HepG2 (cell line): ENCODE data around the gene HMGCS2. TPM values are rescaled to one million over a fixed set of nuclear protein-coding genes. Genes with fewer than 3 reads are reported as not detected.

ENCODE experiments used
- ATAC-seq: fragments of 200-7000 bp; cut with Tn5 transposase; 3 replicates; pipeline ENCODE4 v1.9.1; 2020; ENCODE audit warnings: mild to moderate bottlenecking, moderate library complexity
- BruUV-seq: library from RNA; stranded (reverse); fragments of 400-500 nt; replicated peaks from 2 replicates; lab custom pipeline; 2021; lab: Mats Ljungman, UMichigan
- CTCF ChIA-PET: fragments of 300-600 bp; formaldehyde crosslinking; extraction: SDS; loops from one replicate; lab custom pipeline; 2021; ENCODE audit warnings: low total read pairs, inconsistent platforms, low intra/inter-chr PET ratio; lab: Yijun Ruan, JAX
- POLR2A ChIA-PET: fragments of 350-600 bp; sonication (Branson Sonifier 250); formaldehyde crosslinking; loops from one replicate; lab custom pipeline; 2020; ENCODE audit warnings: antibody characterized with exemption, inconsistent platforms; lab: Yijun Ruan, JAX
- DNase-seq: peaks from one replicate; pipeline ENCODE4 v3.0.0-alpha.2; 2015; ENCODE audit warnings: low spot score
- FAIRE-seq: peaks from 3 replicates; lab custom pipeline; 2011; peaks lifted over from hg19 to GRCh38; lab: Jason Lieb, UNC
- H2AFZ ChIP-seq: one replicate; pipeline ENCODE4 v1.6.1; 2011; ENCODE audit warnings: low read length, inconsistent platforms
- H3K27ac ChIP-seq: fragments of 300-600 bp; 3 replicates; pipeline ENCODE4 v1.8.0; 2011; ENCODE audit warnings: mixed run types, mild to moderate bottlenecking, mixed read lengths, low read length, inconsistent platforms; ENCODE audit not compliant: insufficient read depth; ENCODE audit errors: extremely low read length
- H3K27me3 ChIP-seq, 2 experiments: fragments of 200-600 bp in 1 of 2; 2 replicates in 1 of 2; 3 replicates in 1 of 2; pipeline versions ENCODE4 v1.6.0 to v1.8.0; 2011; ENCODE audit warnings: low read length in 2 of 2, mild to moderate bottlenecking in 2 of 2, moderate library complexity in 2 of 2, inconsistent platforms in 1 of 2; ENCODE audit not compliant: insufficient read depth in 2 of 2, control insufficient read depth in 1 of 2
- H3K36me3 ChIP-seq, 2 experiments: fragments of 200-600 bp in 1 of 2; replicated peaks in 1 of 2; 2 replicates in 1 of 2; 3 replicates in 1 of 2; pipeline versions ENCODE4 v1.5.1 to v1.8.0; 2011; ENCODE audit warnings: low read length in 2 of 2, inconsistent platforms in 1 of 2; ENCODE audit not compliant: insufficient read depth in 2 of 2, control insufficient read depth in 1 of 2
- H3K4me1 ChIP-seq: 2 replicates; pipeline ENCODE4 v1.5.1; 2012; ENCODE audit warnings: low read length, inconsistent platforms; ENCODE audit not compliant: insufficient read depth
- H3K4me2 ChIP-seq: 2 replicates; pipeline ENCODE4 v1.6.0; 2011; ENCODE audit warnings: low read depth, low read length, inconsistent platforms
- H3K4me3 ChIP-seq, 3 experiments: fragments of 200-600 bp in 1 of 3; sonication (generic), shearing (Covaris generic) in 1 of 3; replicated peaks in 1 of 3; 2 replicates each; pipeline ENCODE4 v1.5.1; 2011 to 2016; ENCODE audit warnings: low read length in 3 of 3, inconsistent platforms in 2 of 3, low read depth in 2 of 3, mild to moderate bottlenecking in 2 of 3, control low read depth in 1 of 3, mixed read lengths in 1 of 3; ENCODE audit not compliant: insufficient read depth in 1 of 3
- H3K79me2 ChIP-seq: one replicate; pipeline ENCODE4 v1.6.1; 2011; ENCODE audit warnings: low read length, inconsistent platforms; ENCODE audit not compliant: insufficient read depth
- H3K9ac ChIP-seq: 2 replicates; pipeline ENCODE4 v1.6.0; 2011; ENCODE audit warnings: mild to moderate bottlenecking, low read depth, low read length, inconsistent platforms; ENCODE audit not compliant: insufficient read depth
- H3K9me3 ChIP-seq: 2 replicates; pipeline ENCODE4 v1.5.1; 2012; ENCODE audit warnings: mild to moderate bottlenecking, low read length
- H4K20me1 ChIP-seq: 2 replicates; pipeline ENCODE4 v1.6.0; 2011; ENCODE audit warnings: inconsistent platforms, mild to moderate bottlenecking, low read length, moderate library complexity; ENCODE audit not compliant: insufficient read depth
- CBX5 ChIP-seq: sonication (generic); formaldehyde crosslinking; IDR thresholded peaks from 2 replicates; pipeline ENCODE4 v1.4.0; 2020; ENCODE audit warnings: missing genetic modification reagents, borderline replicate concordance
- CTCF ChIP-seq: sonication (generic); formaldehyde crosslinking; IDR thresholded peaks from 2 replicates; pipeline ENCODE4 v1.5.0; 2020; ENCODE audit warnings: mild to moderate bottlenecking, missing genetic modification reagents, moderate library complexity
- EP300 ChIP-seq, 3 experiments: sonication (generic) in 1 of 3; formaldehyde crosslinking in 1 of 3; IDR thresholded peaks; 2 replicates each; pipeline versions ENCODE4 v1.5.1 to v1.6.1; 2011 to 2020; ENCODE audit warnings: low read depth in 2 of 3, low read length in 2 of 3, borderline replicate concordance in 1 of 3, improper control_type of control experiment in 1 of 3, mild to moderate bottlenecking in 1 of 3, missing genetic modification reagents in 1 of 3, moderate library complexity in 1 of 3
- SMC3 ChIP-seq: IDR thresholded peaks from 2 replicates; pipeline ENCODE4 v1.6.1; 2011; ENCODE audit warnings: low read length, improper control_type of control experiment
- STAG1 ChIP-seq: sonication (generic); formaldehyde crosslinking; IDR thresholded peaks from 2 replicates; pipeline ENCODE4 v1.4.0; 2020; ENCODE audit warnings: missing genetic modification reagents
- TARDBP ChIP-seq: sonication (generic); formaldehyde crosslinking; IDR thresholded peaks from 2 replicates; pipeline ENCODE4 v1.8.0; 2022; ENCODE audit warnings: mild to moderate bottlenecking, missing genetic modification reagents
- U2AF2 ChIP-seq: fragments of 200-400 bp; formaldehyde crosslinking; IDR thresholded peaks from 2 replicates; pipeline ENCODE4 v1.6.1; 2017; ENCODE audit warnings: low read depth, mild to moderate bottlenecking, low read length
- ZNF652 ChIP-seq: IDR thresholded peaks from 2 replicates; pipeline ENCODE4 v1.6.1; 2016; ENCODE audit warnings: low read depth, borderline replicate concordance
- WGBS: methylation state at CpG from one replicate; pipeline ENCODE4 v1.1.6; 2017; ENCODE audit warnings: low lambda C conversion rate; 5-methylcytosine and 5-hydroxymethylcytosine counted together
- in situ Hi-C: cut with HindIII; loops from 2 replicates; pipeline ENCODE4 v1.10.0; 2017; ENCODE audit warnings: low pct_unique_long_range_greater_than_20kb; ENCODE audit not compliant: extremely low pct_ligation_motif_present
- intact Hi-C: fragments of 100-400 bp; cut with micrococcal nuclease; formaldehyde crosslinking; loops from one replicate; pipeline ENCODE4 v1.10.0; 2022; ENCODE audit not compliant: unreplicated experiment
- polyA plus RNA-seq, 8 experiments: library from polyadenylated mRNA; depleted of rRNA in 3 of 8; stranded (reverse) in 7 of 8; unstranded in 1 of 8; fragments of >200 nt; fragmentation: Illumina TruSeq in 4 of 8; extraction: Trizol in 4 of 8; gene quantifications; 2 replicates each; pipeline versions ENCODE4 v1.2.1 to v1.2.3, GENCODE V29; 2011 to 2016; ENCODE audit warnings: low read depth in 4 of 8, missing spikeins in 1 of 8, mixed read lengths in 1 of 8; ENCODE audit not compliant: insufficient read depth in 1 of 8
- total RNA-seq, 5 experiments: library from RNA; depleted of rRNA; stranded (reverse); fragments of >200 nt; fragmentation: Illumina TruSeq; extraction: Trizol; gene quantifications; 2 replicates each; pipeline ENCODE4 v1.2.3, GENCODE V29; 2016; ENCODE audit warnings: low read depth in 1 of 5

The HMGCS2 gene
- total and polyA plus RNA-seq, 2 of the 13 experiments (the other 11 are each of a cell fraction or from before 2014, with no cell fraction given) = 0.44 to 1.5 TPM

DNA sequence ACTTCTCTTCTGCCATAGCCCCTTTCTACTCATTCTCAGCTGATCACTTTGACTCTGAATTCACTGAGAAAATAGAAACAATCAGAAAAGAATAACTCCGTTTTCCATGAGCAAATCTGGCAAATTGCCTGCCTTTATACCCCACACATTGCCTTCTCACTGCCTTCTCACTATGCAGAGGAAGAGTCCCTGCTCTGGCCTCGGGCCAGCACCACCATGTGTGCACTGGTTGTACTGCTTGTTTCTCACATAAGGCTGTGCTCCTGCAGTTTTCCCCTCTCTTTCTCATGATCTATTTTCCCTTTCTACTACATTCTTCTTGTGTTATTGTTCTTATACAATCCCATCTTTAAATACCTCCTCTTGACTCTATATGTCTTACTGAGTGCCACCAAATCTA is 2.3 kb upstream of the HMGCS2 start:
- TF ChIP-seq STAG1 (CRISPR knock-in tag) (peak; percentile 21; the same call in 1 of the 2 replicates), SMC3 (peak; percentile 69; the same call in 1 of the 2 replicates), CTCF (CRISPR knock-in tag) (peak; percentile 46), U2AF2 (no peak)
- H2AFZ ChIP-seq = no peak overlapping the region
- 0 out of 2 replicates have a peak overlapping the region, but pooled peaks have one; percentile 1 for H3K4me2 ChIP-seq
- H3K79me2 ChIP-seq = no peaks in the 10 kb centered on the region
- no peak overlapping the region for H3K9ac ChIP-seq
- H3K9me3 ChIP-seq = no peaks in the 10 kb centered on the region
- in situ Hi-C loops (no loop called here), intact Hi-C loops (no loop called here)
- CTCF ChIA-PET = interaction anchor here (1.8 kb wide), 1 partner anchor 27 kb away, joined by 7 read pairs; no protein-coding TSS in a partner anchor
- no peaks in the 10 kb centered on the region for H4K20me1 ChIP-seq
- WGBS = 9% methylated on average over 2 of the region's 2 CpGs
- POLR2A ChIA-PET = interaction anchor here (1.1 kb wide), 1 partner anchor 9 kb away, joined by 3 read pairs; no protein-coding TSS in a partner anchor
- H3K36me3 ChIP-seq = no peaks in the 10 kb centered on the region
- FAIRE-seq (peak; percentile 47), DNase-seq (no peak), ATAC-seq (peak; percentile 55)
- H3K27me3 ChIP-seq = 0 out of 5 replicates have a peak, but pooled peaks cover 0 to 1% of the 10 kb centered on the region in 2 experiments
- BruUV-seq = no TSS peak
- H3K4me1 ChIP-seq = peaks cover 99% of the 10 kb centered on the region
- no peak overlapping the region for H3K4me3 ChIP-seq
- no peak overlapping the region for H3K27ac ChIP-seq

DNA sequence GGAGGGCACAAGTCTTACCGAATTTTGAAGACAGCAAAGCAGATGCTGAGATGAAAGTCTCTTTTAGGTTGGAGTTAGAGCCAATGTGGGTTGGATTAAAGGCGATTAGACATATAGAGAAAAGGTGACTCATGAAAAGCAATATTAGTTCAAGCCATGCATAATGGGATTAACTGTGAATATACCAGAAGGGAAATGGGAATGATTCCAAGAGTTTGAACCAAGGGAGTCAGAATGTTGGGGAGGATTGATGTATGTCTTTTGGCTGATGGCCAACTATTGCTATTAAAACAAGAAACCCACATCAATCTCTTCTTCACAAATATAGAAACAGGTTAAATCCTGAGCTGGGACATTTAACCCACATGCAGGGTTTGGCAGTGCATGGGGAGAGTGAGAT is 1.2 kb downstream of the HMGCS2 start:
- H2AFZ ChIP-seq = no peak overlapping the region
- no peak overlapping the region for H3K27ac ChIP-seq
- H4K20me1 ChIP-seq = no peaks in the 10 kb centered on the region
- in situ Hi-C loops (no loop called here), intact Hi-C loops (no loop called here)
- peak; percentile 67; the same call in 1 of the 2 replicates for TF ChIP-seq ZNF652 (CRISPR knock-in tag)
- TF ChIP-seq CBX5 (CRISPR knock-in tag) = no peak
- no peak for TF ChIP-seq TARDBP (CRISPR knock-in tag)
- TF ChIP-seq EP300 (IDR thresholded peaks at IDR 0.05; ENCODE audit: low read depth in 2 of 2, low read length in 2 of 2) = peak in 1 of 2 experiments; percentile 11; a peak in 1 of 4 replicates
- TF ChIP-seq EP300 (CRISPR knock-in tag; IDR thresholded peaks at IDR 0.05; ENCODE audit: borderline replicate concordance) = no peak
- H3K4me1 ChIP-seq = peaks cover 84% of the 10 kb centered on the region
- H3K4me3 ChIP-seq = peak overlapping the region in 1 of 3 experiments; percentile 25; a peak in 1 of 6 replicates
- 8% methylated on average over 2 of the region's 2 CpGs for WGBS
- FAIRE-seq (peak; percentile 15), DNase-seq (no peak), ATAC-seq (no peak)
- no peaks in the 10 kb centered on the region for H3K79me2 ChIP-seq
- no TSS peak for BruUV-seq
- H3K4me2 ChIP-seq = peak overlapping the region; percentile 65
- CTCF ChIA-PET = no interaction called here
- peak overlapping the region; percentile 22; the same call in 1 of the 2 replicates for H3K9ac ChIP-seq
- peaks cover 0 to 2% of the 10 kb centered on the region in 2 experiments; a peak in 1 of 5 replicates for H3K27me3 ChIP-seq
- H3K36me3 ChIP-seq = no peaks in the 10 kb centered on the region
- POLR2A ChIA-PET = interaction anchor here (1.5 to 4.8 kb wide), 6 partner anchors 11 to 119 kb away, joined by 4 to 71 read pairs (median 16); partner anchors contain the start of genes PHGDH and ZNF697
- no peaks in the 10 kb centered on the region for H3K9me3 ChIP-seq
